Gastroesophageal sphincter (tissue), 3 donors: ENCODE results near the gene DOK7.

Source experiments
- POLR2A ChIP-seq, 2 donors: fragments of 450-650 bp; IDR thresholded peaks; one replicate each; pipeline ENCODE4 v1.6.1; 2017; ENCODE audit warnings: antibody characterized with exemption in 2 of 2, mild to moderate bottlenecking in 2 of 2, moderate library complexity in 1 of 2
- TF ChIP-seq, protein P1 (sequence below), 4 experiments: fragments of 200-600 bp in 2 of 4; fragments of 450-650 bp in 2 of 4; sonication (generic) in 1 of 4; IDR thresholded peaks; one replicate each; pipeline ENCODE4 v1.5.1; 2017 to 2019; ENCODE audit warnings: antibody characterized with exemption in 4 of 4, mild to moderate bottlenecking in 2 of 4, moderate library complexity in 2 of 4

DNA sequence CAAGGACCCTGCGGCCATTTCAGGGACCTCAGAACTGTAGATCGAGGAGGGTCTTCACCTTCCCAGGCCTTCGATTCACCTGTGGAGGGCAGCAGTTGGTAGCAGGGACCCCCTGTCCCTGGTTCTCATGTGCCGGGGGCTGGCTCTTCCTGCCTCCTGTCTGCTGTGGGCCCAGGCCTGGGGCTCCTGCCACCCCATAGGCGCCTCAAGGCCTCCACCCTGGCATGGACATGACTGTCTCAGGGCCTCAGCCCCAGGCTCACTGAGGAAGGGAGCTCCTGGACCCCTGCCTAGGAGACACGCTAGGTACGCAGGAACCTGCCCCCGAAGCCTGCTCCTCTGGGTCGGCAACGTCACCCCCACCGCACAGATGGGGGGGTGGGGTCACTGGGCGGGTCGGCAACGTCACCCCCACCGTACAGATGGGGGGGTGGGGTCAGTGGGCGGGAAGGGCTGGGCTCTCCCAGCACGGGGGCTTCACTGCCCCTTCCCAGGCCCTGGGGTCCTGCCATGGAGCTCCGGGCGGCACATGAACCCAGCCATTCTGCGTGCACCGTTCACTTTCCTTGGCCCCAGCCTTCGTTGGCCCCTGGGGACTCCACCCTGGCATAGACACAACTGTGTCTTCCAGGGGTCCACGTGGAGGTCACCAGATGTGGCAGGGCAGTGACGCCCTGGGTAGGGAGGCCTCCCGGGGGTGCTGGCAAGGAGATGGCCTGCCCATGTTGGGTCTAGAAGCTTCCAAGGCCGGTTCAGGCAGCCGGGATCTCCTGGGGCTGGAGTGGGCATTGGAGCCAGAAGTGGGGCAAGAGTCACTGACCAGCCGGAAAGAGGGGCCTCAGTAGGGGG is 24.9 kb upstream of the DOK7 start:
- TF ChIP-seq, protein P1, sequence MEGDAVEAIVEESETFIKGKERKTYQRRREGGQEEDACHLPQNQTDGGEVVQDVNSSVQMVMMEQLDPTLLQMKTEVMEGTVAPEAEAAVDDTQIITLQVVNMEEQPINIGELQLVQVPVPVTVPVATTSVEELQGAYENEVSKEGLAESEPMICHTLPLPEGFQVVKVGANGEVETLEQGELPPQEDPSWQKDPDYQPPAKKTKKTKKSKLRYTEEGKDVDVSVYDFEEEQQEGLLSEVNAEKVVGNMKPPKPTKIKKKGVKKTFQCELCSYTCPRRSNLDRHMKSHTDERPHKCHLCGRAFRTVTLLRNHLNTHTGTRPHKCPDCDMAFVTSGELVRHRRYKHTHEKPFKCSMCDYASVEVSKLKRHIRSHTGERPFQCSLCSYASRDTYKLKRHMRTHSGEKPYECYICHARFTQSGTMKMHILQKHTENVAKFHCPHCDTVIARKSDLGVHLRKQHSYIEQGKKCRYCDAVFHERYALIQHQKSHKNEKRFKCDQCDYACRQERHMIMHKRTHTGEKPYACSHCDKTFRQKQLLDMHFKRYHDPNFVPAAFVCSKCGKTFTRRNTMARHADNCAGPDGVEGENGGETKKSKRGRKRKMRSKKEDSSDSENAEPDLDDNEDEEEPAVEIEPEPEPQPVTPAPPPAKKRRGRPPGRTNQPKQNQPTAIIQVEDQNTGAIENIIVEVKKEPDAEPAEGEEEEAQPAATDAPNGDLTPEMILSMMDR (IDR thresholded peaks at IDR 0.05): no peak
- no peak for TF ChIP-seq POLR2A (IDR thresholded peaks at IDR 0.05)
